K562 (cell line): ENCODE measurements around the gene PDZD8. TPM values are rescaled to one million over a fixed set of nuclear protein-coding genes. Genes with fewer than 3 reads are reported as not detected.

Source experiments
- ATAC-seq: fragments of 200-7000 bp; cut with Tn5 transposase; 3 replicates; pipeline ENCODE4 v1.9.1; 2020; ENCODE audit warnings: moderate library complexity
- BruUV-seq: library from RNA; stranded (reverse); fragments of 400-500 nt; replicated peaks from 2 replicates; lab custom pipeline; 2021; lab: Mats Ljungman, UMichigan
- CTCF ChIA-PET: fragments of 300-600 bp; formaldehyde crosslinking; extraction: SDS; loops from one replicate; lab custom pipeline; 2021; ENCODE audit warnings: low intra/inter-chr PET ratio; lab: Yijun Ruan, JAX
- POLR2A ChIA-PET: fragments of 300-600, 350-650 bp; sonication (Branson Sonifier 250); formaldehyde crosslinking; extraction: SDS; loops from one replicate; lab custom pipeline; 2021; ENCODE audit warnings: antibody characterized with exemption, inconsistent platforms; lab: Yijun Ruan, JAX
- DNase-seq, 4 experiments: peaks; one replicate each; pipeline versions ENCODE4 v3.0.0 to v3.0.0-alpha.2; 2011 to 2018; ENCODE audit warnings: low spot score in 3 of 4, mixed read lengths in 3 of 4; ENCODE audit errors: extremely low read depth in 1 of 4
- FAIRE-seq: peaks from 2 replicates; lab custom pipeline; 2011; peaks lifted over from hg19 to GRCh38; lab: Jason Lieb, UNC
- H2AFZ ChIP-seq: 2 replicates; pipeline ENCODE4 v1.6.0; 2011; ENCODE audit warnings: low read depth, low read length, control low read depth, inconsistent platforms
- H3K27ac ChIP-seq: fragments of 200-600 bp; 3 replicates; pipeline ENCODE4 v1.8.0; 2011; ENCODE audit warnings: low read depth, mild to moderate bottlenecking, control low read depth, inconsistent platforms, low read length, moderate library complexity, mixed read lengths; ENCODE audit errors: extremely low read depth
- H3K27me3 ChIP-seq, 2 experiments: fragments of 300-600 bp in 1 of 2; 2 replicates in 1 of 2; 3 replicates in 1 of 2; pipeline versions ENCODE4 v1.6.0 to v1.8.0; 2011; ENCODE audit warnings: inconsistent platforms in 2 of 2, low read length in 2 of 2, mild to moderate bottlenecking in 1 of 2, mixed read lengths in 1 of 2, moderate library complexity in 1 of 2; ENCODE audit not compliant: control insufficient read depth in 2 of 2, insufficient read depth in 2 of 2
- H3K36me3 ChIP-seq: fragments of 300-600 bp; 3 replicates; pipeline ENCODE4 v1.8.0; 2011; ENCODE audit warnings: mild to moderate bottlenecking, low read length, inconsistent platforms; ENCODE audit not compliant: control insufficient read depth, insufficient read depth
- H3K4me1 ChIP-seq, 2 experiments: fragments of 200-600 bp in 1 of 2; replicated peaks in 1 of 2; 2 replicates in 1 of 2; 3 replicates in 1 of 2; pipeline versions ENCODE4 v1.5.1 to v1.8.0; 2011; ENCODE audit warnings: inconsistent platforms in 2 of 2, low read length in 2 of 2, mild to moderate bottlenecking in 1 of 2, mixed read lengths in 1 of 2, moderate library complexity in 1 of 2; ENCODE audit not compliant: control insufficient read depth in 2 of 2, insufficient read depth in 2 of 2
- H3K4me2 ChIP-seq: 2 replicates; pipeline ENCODE4 v1.6.1; 2011; ENCODE audit warnings: low read length, control low read depth, inconsistent platforms, mixed read lengths; ENCODE audit not compliant: insufficient read depth
- H3K4me3 ChIP-seq: fragments of 200-600 bp; sonication (generic), shearing (Covaris generic); 2 replicates; pipeline ENCODE4 v1.5.1; 2016; ENCODE audit warnings: control low read depth, inconsistent platforms
- H3K79me2 ChIP-seq: fragments of 200-600 bp; 3 replicates; pipeline ENCODE4 v1.8.0; 2011; ENCODE audit warnings: low read length, inconsistent platforms; ENCODE audit not compliant: control insufficient read depth, insufficient read depth
- H3K9ac ChIP-seq, 2 experiments: 2 replicates each; pipeline versions ENCODE4 v1.6.0 to v1.6.1; 2011; ENCODE audit warnings: low read depth in 2 of 2, low read length in 2 of 2, control low read depth in 1 of 2, inconsistent platforms in 1 of 2, mild to moderate bottlenecking in 1 of 2, mixed read lengths in 1 of 2; ENCODE audit not compliant: insufficient read depth in 1 of 2
- H3K9me1 ChIP-seq: one replicate; pipeline ENCODE4 v1.6.0; 2011; ENCODE audit warnings: inconsistent platforms, mild to moderate bottlenecking, low read length, moderate library complexity; ENCODE audit not compliant: control insufficient read depth, insufficient read depth
- H3K9me3 ChIP-seq: replicated peaks from 2 replicates; pipeline ENCODE4 v1.5.1; 2011; ENCODE audit warnings: low read depth, low read length, inconsistent platforms; ENCODE audit not compliant: control insufficient read depth, insufficient read depth
- H4K20me1 ChIP-seq: replicated peaks from 2 replicates; pipeline ENCODE4 v1.6.1; 2011; ENCODE audit warnings: low read length, inconsistent platforms, mixed read lengths; ENCODE audit not compliant: control insufficient read depth, insufficient read depth
- ATF2 ChIP-seq: sonication (generic); formaldehyde crosslinking; IDR thresholded peaks from 2 replicates; pipeline ENCODE4 v1.8.1; 2022; ENCODE audit warnings: missing genetic modification reagents
- MLLT1 ChIP-seq, 2 experiments: fragments of 450-650 bp; IDR thresholded peaks; 2 replicates each; pipeline ENCODE4 v1.6.1; 2016
- SMARCA4 ChIP-seq: fragments of 450-650 bp; IDR thresholded peaks from 2 replicates; pipeline ENCODE4 v1.6.1; 2016
- USF2 ChIP-seq: sonication (generic); formaldehyde crosslinking; IDR thresholded peaks from 2 replicates; pipeline ENCODE4 v1.5.0; 2020; ENCODE audit warnings: missing genetic modification reagents
- ZKSCAN3 ChIP-seq: fragments of 250-450 bp; sonication (Bioruptor Pico); IDR thresholded peaks from 2 replicates; pipeline ENCODE4 v1.4.0; 2020
- WGBS: fragments of 100-300 bp; shearing (Covaris generic); methylation state at CpG from one replicate; pipeline ENCODE4 v1.1.6; 2016; ENCODE audit warnings: low coverage, mixed read lengths; ENCODE audit not compliant: insufficient coverage; ENCODE audit errors: missing lambda C conversion rate; 5-methylcytosine and 5-hydroxymethylcytosine counted together
- in situ Hi-C: fragments of 300-500 bp; cut with MboI; formaldehyde crosslinking; loops from 4 replicates; pipeline ENCODE4 v1.15.0; 2018; ENCODE audit warnings: inconsistent platforms, mixed read lengths
- intact Hi-C: fragments of 100-400 bp; cut with micrococcal nuclease; formaldehyde crosslinking; loops from 2 replicates; pipeline ENCODE4 v1.14.2; 2022
- polyA plus RNA-seq, 8 experiments: library from polyadenylated mRNA; depleted of rRNA in 4 of 8; stranded (reverse) in 5 of 8; unstranded in 3 of 8; fragments of >200 nt; fragmentation: Nextera tagmentation in 2 of 8; fragmentation: Illumina TruSeq in 1 of 8; extraction: Ambion mirVana in 2 of 8; extraction: Trizol in 1 of 8; gene quantifications; 2 replicates each; pipeline versions ENCODE4 v1.2.1 to v1.2.3, GENCODE V29; 2011 to 2014; ENCODE audit warnings: inconsistent platforms in 1 of 8, missing spikeins in 1 of 8
- total RNA-seq, 7 experiments: library from RNA; depleted of rRNA in 6 of 7; stranded (reverse); fragments of >200 nt in 6 of 7; fragmentation: Illumina TruSeq in 2 of 7; extraction: Trizol in 2 of 7; gene quantifications; 2 replicates each; pipeline versions ENCODE4 v1.2.1 to v1.2.3, GENCODE V29; 2011 to 2021; ENCODE audit warnings: low replicate concordance in 1 of 7

PDZD8 gene
- total and polyA plus RNA-seq, 9 of the 15 experiments (the other 6 are each of a cell fraction or from before 2014, with no cell fraction given) = 5.5 to 53.4 (median 36.8) TPM

- 0 out of 2 replicates have a peak, but pooled peaks have one; percentile 9 for TF ChIP-seq USF2 (CRISPR knock-in tag)
These were observed 134.4 kb downstream of the PDZD8 start, which contains the start of gene SLC18A2 (continued) for GRCh38 chr10:117240621-117241529.

GRCh38 chr10:117239721-117240620, 135.3 kb downstream of the PDZD8 start:
- in situ Hi-C loops = loop anchor here (25.0 kb wide), 1 partner anchor 197 kb away; no protein-coding TSS in a partner anchor
- no peak overlapping the region for H3K4me2 ChIP-seq
- no peaks in the 10 kb centered on the region for H3K36me3 ChIP-seq
- H4K20me1 ChIP-seq = no peaks in the 10 kb centered on the region
- ChIA-PET CTCF (interaction anchor here (0.7 kb wide), 1 partner anchor 18 kb away, joined by 4 read pairs; no protein-coding TSS in a partner anchor), POLR2A (interaction anchor here (0.9 to 1.0 kb wide), 2 partner anchors 12 to 30 kb away, joined by 3 read pairs; no protein-coding TSS in a partner anchor)
- H2AFZ ChIP-seq = no peak overlapping the region
- no peak overlapping the region for H3K27ac ChIP-seq
- peaks cover 0 to 17% of the 10 kb centered on the region in 2 experiments; a peak in 2 of 5 replicates for H3K4me1 ChIP-seq
- no peaks in the 10 kb centered on the region for H3K9me1 ChIP-seq
- WGBS = 22% methylated on average over 11 of the region's 15 CpGs
- ATAC-seq (no peak), FAIRE-seq (no peak), DNase-seq (no peak)
- peaks cover 0 to 31% of the 10 kb centered on the region in 2 experiments; a peak in 3 of 5 replicates for H3K27me3 ChIP-seq
- TF ChIP-seq SMARCA4 (no peak), ATF2 (CRISPR knock-in tag) (no peak), USF2 (CRISPR knock-in tag) (no peak), MLLT1 (IDR thresholded peaks at IDR 0.05) (no peak), ZKSCAN3 (CRISPR knock-in tag) (no peak)
- no TSS peak for BruUV-seq
- no peak overlapping the region for H3K4me3 ChIP-seq
- intact Hi-C loops = no loop called here
- no peak overlapping the region for H3K9ac ChIP-seq
- no peaks in the 10 kb centered on the region for H3K9me3 ChIP-seq
- H3K79me2 ChIP-seq = no peaks in the 10 kb centered on the region
